H9 (cell line): ENCODE results near the gene RNGTT. TPM values are rescaled to one million over a fixed set of nuclear protein-coding genes. Genes with fewer than 3 reads are reported as not detected.

Experiments
- DNase-seq: peaks from one replicate; pipeline ENCODE4 v3.0.0-alpha.2; 2017
- H2AFZ ChIP-seq: one replicate; pipeline ENCODE4 v1.6.1; 2013; ENCODE audit warnings: mild to moderate bottlenecking, low read length, control low read depth, moderate library complexity
- H2AK5ac ChIP-seq: 2 replicates; pipeline ENCODE4 v1.6.1; 2013; ENCODE audit warnings: low read length, control low read depth, mixed read lengths; ENCODE audit not compliant: insufficient read length
- H2BK120ac ChIP-seq: one replicate; pipeline ENCODE4 v1.6.1; 2013; ENCODE audit warnings: low read depth, mild to moderate bottlenecking, low read length, control low read depth, inconsistent platforms; ENCODE audit not compliant: poor library complexity, severe bottlenecking
- H2BK12ac ChIP-seq: 2 replicates; pipeline ENCODE4 v1.6.1; 2013; ENCODE audit warnings: low read length, control low read depth, mixed read lengths, low read depth; ENCODE audit not compliant: insufficient read length
- H2BK15ac ChIP-seq: 2 replicates; pipeline ENCODE4 v1.6.1; 2013; ENCODE audit warnings: low read depth, low read length, control low read depth
- H2BK20ac ChIP-seq: one replicate; pipeline ENCODE4 v1.6.1; 2013; ENCODE audit warnings: low read depth, mild to moderate bottlenecking, low read length, control low read depth, inconsistent platforms; ENCODE audit not compliant: poor library complexity, severe bottlenecking
- H2BK5ac ChIP-seq: 2 replicates; pipeline ENCODE4 v1.6.1; 2013; ENCODE audit warnings: low read length, control low read depth, mixed read lengths; ENCODE audit not compliant: insufficient read length
- H3K14ac ChIP-seq: 2 replicates; pipeline ENCODE4 v1.6.1; 2013; ENCODE audit warnings: low read length, control low read depth; ENCODE audit not compliant: insufficient read depth
- H3K18ac ChIP-seq: 2 replicates; pipeline ENCODE4 v1.6.1; 2013; ENCODE audit warnings: low read depth, mild to moderate bottlenecking, mixed read lengths, low read length, control low read depth; ENCODE audit not compliant: insufficient read length
- H3K23ac ChIP-seq: 2 replicates; pipeline ENCODE4 v1.6.1; 2013; ENCODE audit warnings: low read length, control low read depth, mixed read lengths, low read depth; ENCODE audit not compliant: insufficient read length
- H3K23me2 ChIP-seq: 2 replicates; pipeline ENCODE4 v1.6.1; 2013; ENCODE audit warnings: low read depth, mild to moderate bottlenecking, mixed read lengths, low read length, control low read depth; ENCODE audit not compliant: insufficient read length, poor library complexity, severe bottlenecking
- H3K27ac ChIP-seq: 2 replicates; pipeline ENCODE4 v1.5.1; 2013; ENCODE audit warnings: low read length, control low read depth, mixed read lengths, low read depth; ENCODE audit not compliant: insufficient read length
- H3K27me3 ChIP-seq: 2 replicates; pipeline ENCODE4 v1.6.1; 2013; ENCODE audit warnings: low read length, control low read depth, inconsistent platforms; ENCODE audit not compliant: insufficient read depth
- H3K4ac ChIP-seq: 2 replicates; pipeline ENCODE4 v1.6.1; 2013; ENCODE audit warnings: low read depth, mild to moderate bottlenecking, control low read depth, inconsistent platforms, low read length, moderate library complexity
- H3K4me1 ChIP-seq: 2 replicates; pipeline ENCODE4 v1.6.1; 2013; ENCODE audit warnings: low read length, control low read depth, inconsistent platforms; ENCODE audit not compliant: insufficient read depth
- H3K4me2 ChIP-seq: 2 replicates; pipeline ENCODE4 v1.6.1; 2013; ENCODE audit warnings: low read length, control low read depth, mixed read lengths; ENCODE audit not compliant: insufficient read length, insufficient read depth
- H3K56ac ChIP-seq: 2 replicates; pipeline ENCODE4 v1.6.1; 2013; ENCODE audit warnings: low read depth, mild to moderate bottlenecking, mixed read lengths, low read length, control low read depth; ENCODE audit not compliant: insufficient read length
- H3K79me1 ChIP-seq: 2 replicates; pipeline ENCODE4 v1.6.1; 2013; ENCODE audit warnings: low read depth, mild to moderate bottlenecking, moderate library complexity, low read length, control low read depth, inconsistent platforms; ENCODE audit not compliant: insufficient read depth, poor library complexity, severe bottlenecking
- H3K79me2 ChIP-seq: 2 replicates; pipeline ENCODE4 v1.6.1; 2013; ENCODE audit warnings: low read length, control low read depth, inconsistent platforms; ENCODE audit not compliant: insufficient read depth
- H3K9ac ChIP-seq: 2 replicates; pipeline ENCODE4 v1.6.1; 2013; ENCODE audit warnings: low read length, control low read depth, mixed read lengths; ENCODE audit not compliant: insufficient read length; ENCODE audit errors: extremely low read depth
- H3K9me3 ChIP-seq: one replicate; pipeline ENCODE4 v1.6.1; 2013; ENCODE audit warnings: low read depth, low read length, inconsistent platforms; ENCODE audit not compliant: control insufficient read depth
- H3T11ph ChIP-seq: one replicate; pipeline ENCODE4 v1.6.1; 2013; ENCODE audit warnings: mild to moderate bottlenecking, low read length, control low read depth, inconsistent platforms
- H4K20me1 ChIP-seq: one replicate; pipeline ENCODE4 v1.6.1; 2013; ENCODE audit not compliant: control insufficient read depth, insufficient read length, insufficient read depth
- H4K5ac ChIP-seq: 2 replicates; pipeline ENCODE4 v1.6.1; 2013; ENCODE audit warnings: low read depth, mild to moderate bottlenecking, mixed read lengths, low read length, control low read depth; ENCODE audit not compliant: insufficient read length
- H4K8ac ChIP-seq: replicated peaks from 2 replicates; pipeline ENCODE4 v1.6.1; 2013; ENCODE audit warnings: low read length, control low read depth, mixed read lengths, low read depth; ENCODE audit not compliant: insufficient read length
- H4K91ac ChIP-seq: 2 replicates; pipeline ENCODE4 v1.6.1; 2013; ENCODE audit warnings: low read depth, mild to moderate bottlenecking, moderate library complexity, mixed read lengths, low read length, control low read depth; ENCODE audit not compliant: insufficient read length
- H3K27ac Mint-ChIP-seq, 3 experiments: 2 replicates in 2 of 3; 3 replicates in 1 of 3; pipeline ENCODE4 v1.8.0; 2020 to 2021; ENCODE audit warnings: mixed read lengths in 3 of 3, mild to moderate bottlenecking in 1 of 3, moderate library complexity in 1 of 3
- H3K27me3 Mint-ChIP-seq: 2 replicates; pipeline ENCODE4 v1.8.0; 2021; ENCODE audit warnings: low read depth, mild to moderate bottlenecking, moderate library complexity, mixed read lengths
- H3K36me3 Mint-ChIP-seq, 3 experiments: 2 replicates in 2 of 3; 3 replicates in 1 of 3; pipeline ENCODE4 v1.8.0; 2020 to 2021; ENCODE audit warnings: low read depth in 3 of 3, mixed read lengths in 3 of 3; ENCODE audit not compliant: insufficient read depth in 1 of 3
- H3K4me1 Mint-ChIP-seq, 2 experiments: 2 replicates each; pipeline ENCODE4 v1.8.0; 2020; ENCODE audit warnings: mixed read lengths in 2 of 2
- H3K4me3 Mint-ChIP-seq, 2 experiments: 2 replicates in 1 of 2; 3 replicates in 1 of 2; pipeline ENCODE4 v1.8.0; 2020 to 2021; ENCODE audit warnings: mild to moderate bottlenecking in 2 of 2, mixed read lengths in 2 of 2, moderate library complexity in 1 of 2
- H3K9me3 Mint-ChIP-seq, 2 experiments: 2 replicates in 1 of 2; 3 replicates in 1 of 2; pipeline ENCODE4 v1.8.0; 2020; ENCODE audit warnings: mild to moderate bottlenecking in 2 of 2, mixed read lengths in 2 of 2, moderate library complexity in 1 of 2
- WGBS: extraction: QIAGEN DNeasy Blood & Tissue Kit; methylation state at CpG from one replicate; pipeline ENCODE4 v1.1.7; 2013; ENCODE audit warnings: missing lambda C conversion rate, low lambda C conversion rate, mixed read lengths; ENCODE audit not compliant: insufficient read length; ENCODE audit errors: extremely low coverage; 5-methylcytosine and 5-hydroxymethylcytosine counted together
- total RNA-seq: library from RNA; stranded (reverse); gene quantifications from 2 replicates; pipeline ENCODE4 v1.2.1, GENCODE V29; 2021
- TF ChIP-seq, protein P1 (sequence below): fragments of 200-600 bp; sonication (generic); conservative IDR thresholded peaks from 3 replicates; pipeline ENCODE4 v1.8.0; 2021; ENCODE audit warnings: antibody characterized with exemption, mild to moderate bottlenecking

RNGTT gene
- total RNA-seq, 1 experiment from 2014 or later, result 20.5 TPM

DNA sequence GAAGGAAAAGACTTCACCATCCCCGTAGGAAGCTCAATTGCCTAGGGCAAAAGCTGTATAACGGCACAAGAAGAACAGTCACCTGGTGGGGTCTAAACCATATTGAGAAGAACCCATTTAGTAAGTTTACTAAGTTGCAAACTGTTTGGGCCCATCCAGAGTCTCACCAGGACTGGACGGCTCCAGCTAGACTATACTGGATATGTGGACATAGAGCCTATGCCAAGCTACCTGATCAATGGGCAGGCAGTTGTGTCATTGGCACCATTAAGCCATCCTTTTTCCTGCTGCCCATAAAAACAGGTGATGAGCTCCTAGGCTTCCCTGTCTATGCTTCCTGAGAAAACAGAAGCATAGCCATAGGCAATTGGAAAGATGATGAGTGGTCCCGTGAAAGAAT is 293.9 kb downstream of the RNGTT start:
- H3K23me2 ChIP-seq, result no peaks in the 10 kb centered on the region
- peaks cover 13% of the 10 kb centered on the region for H3K9me3 ChIP-seq
- no peak overlapping the region for H3K27ac Mint-ChIP-seq
- no peak overlapping the region for H3K27ac ChIP-seq
- no peaks in the 10 kb centered on the region for H4K20me1 ChIP-seq
- no peaks in the 10 kb centered on the region for H3K27me3 ChIP-seq
- H3K14ac ChIP-seq, result no peak overlapping the region
- no peak overlapping the region for H2BK20ac ChIP-seq
- no peak overlapping the region for H3K9ac ChIP-seq
- H3K27me3 Mint-ChIP-seq, result 0 out of 2 replicates have a peak, but pooled peaks cover 3% of the 10 kb centered on the region
- no peak overlapping the region for H3K4ac ChIP-seq
- H2BK15ac ChIP-seq, result no peak overlapping the region
- peaks cover 23 to 28% of the 10 kb centered on the region in 2 experiments for H3K9me3 Mint-ChIP-seq
- H2BK120ac ChIP-seq, result no peak overlapping the region
- no peak overlapping the region for H4K5ac ChIP-seq
- H3K36me3 Mint-ChIP-seq, result peaks cover 31 to 40% (median 37%) of the 10 kb centered on the region in 3 experiments
- H2BK12ac ChIP-seq, result no peak overlapping the region
- no peaks in the 10 kb centered on the region for H3K4me1 Mint-ChIP-seq
- no peak overlapping the region for H3K4me3 Mint-ChIP-seq
- no peak overlapping the region for H3K18ac ChIP-seq
- H3K79me1 ChIP-seq, result no peaks in the 10 kb centered on the region
- H2AFZ ChIP-seq, result no peak overlapping the region
- H3K4me1 ChIP-seq, result no peaks in the 10 kb centered on the region
- no peak overlapping the region for H3K23ac ChIP-seq
- no CpG with 5 or more reads among the region's 4 CpGs for WGBS
- no peak overlapping the region for H2AK5ac ChIP-seq
- no peak overlapping the region for H3T11ph ChIP-seq
- DNase-seq, result no peak
- no peaks in the 10 kb centered on the region for H3K79me2 ChIP-seq
- no peak overlapping the region for H4K8ac ChIP-seq
- H3K4me2 ChIP-seq, result no peak overlapping the region
- H4K91ac ChIP-seq, result no peak overlapping the region
- H2BK5ac ChIP-seq, result no peak overlapping the region
- TF ChIP-seq, protein P1, sequence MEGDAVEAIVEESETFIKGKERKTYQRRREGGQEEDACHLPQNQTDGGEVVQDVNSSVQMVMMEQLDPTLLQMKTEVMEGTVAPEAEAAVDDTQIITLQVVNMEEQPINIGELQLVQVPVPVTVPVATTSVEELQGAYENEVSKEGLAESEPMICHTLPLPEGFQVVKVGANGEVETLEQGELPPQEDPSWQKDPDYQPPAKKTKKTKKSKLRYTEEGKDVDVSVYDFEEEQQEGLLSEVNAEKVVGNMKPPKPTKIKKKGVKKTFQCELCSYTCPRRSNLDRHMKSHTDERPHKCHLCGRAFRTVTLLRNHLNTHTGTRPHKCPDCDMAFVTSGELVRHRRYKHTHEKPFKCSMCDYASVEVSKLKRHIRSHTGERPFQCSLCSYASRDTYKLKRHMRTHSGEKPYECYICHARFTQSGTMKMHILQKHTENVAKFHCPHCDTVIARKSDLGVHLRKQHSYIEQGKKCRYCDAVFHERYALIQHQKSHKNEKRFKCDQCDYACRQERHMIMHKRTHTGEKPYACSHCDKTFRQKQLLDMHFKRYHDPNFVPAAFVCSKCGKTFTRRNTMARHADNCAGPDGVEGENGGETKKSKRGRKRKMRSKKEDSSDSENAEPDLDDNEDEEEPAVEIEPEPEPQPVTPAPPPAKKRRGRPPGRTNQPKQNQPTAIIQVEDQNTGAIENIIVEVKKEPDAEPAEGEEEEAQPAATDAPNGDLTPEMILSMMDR, result no peak
- no peak overlapping the region for H3K56ac ChIP-seq
